Parathyroid adenoma (tissue), 2 donors: ENCODE data around the gene CZIB.

Experiments used
- H2AFZ ChIP-seq: fragments of 300-600 bp; sonication (generic); one replicate; pipeline ENCODE4 v1.7.0; 2017; ENCODE audit warnings: antibody characterized with exemption, mild to moderate bottlenecking
- H3K27ac ChIP-seq: fragments of 300-600 bp; sonication (generic); one replicate; pipeline ENCODE4 v1.7.0; 2017
- H3K27me3 ChIP-seq: fragments of 300-600 bp; sonication (generic); one replicate; pipeline ENCODE4 v1.7.0; 2017; ENCODE audit warnings: low read length; ENCODE audit not compliant: control insufficient read depth, insufficient read depth
- H3K36me3 ChIP-seq: fragments of 300-600 bp; sonication (generic); one replicate; pipeline ENCODE4 v1.7.0; 2017; ENCODE audit warnings: low read length; ENCODE audit not compliant: control insufficient read depth, insufficient read depth
- H3K4me1 ChIP-seq: fragments of 300-600 bp; sonication (generic); one replicate; pipeline ENCODE4 v1.7.0; 2017; ENCODE audit warnings: control low read depth
- H3K4me2 ChIP-seq: fragments of 300-600 bp; sonication (generic); one replicate; pipeline ENCODE4 v1.7.0; 2017; ENCODE audit warnings: low read length
- H3K4me3 ChIP-seq: fragments of 300-600 bp; sonication (generic); one replicate; pipeline ENCODE4 v1.7.0; 2017; ENCODE audit warnings: low read depth, low read length
- H3K79me2 ChIP-seq: fragments of 300-600 bp; sonication (generic); one replicate; pipeline ENCODE4 v1.7.0; 2017; ENCODE audit warnings: control low read depth
- H3K9ac ChIP-seq: fragments of 300-600 bp; sonication (generic); one replicate; pipeline ENCODE4 v1.7.0; 2017; ENCODE audit warnings: mild to moderate bottlenecking
- H3K9me3 ChIP-seq: fragments of 300-600 bp; sonication (generic); one replicate; pipeline ENCODE4 v1.7.0; 2017; ENCODE audit warnings: low read length; ENCODE audit not compliant: control insufficient read depth
- TF ChIP-seq, protein P1 (sequence below): fragments of 300-600 bp; sonication (generic); IDR thresholded peaks from one replicate; pipeline ENCODE4 v1.7.0; 2017; ENCODE audit warnings: antibody characterized with exemption, mild to moderate bottlenecking
- donor health status: primary hyperparathyroidism.

Gene CZIB

DNA sequence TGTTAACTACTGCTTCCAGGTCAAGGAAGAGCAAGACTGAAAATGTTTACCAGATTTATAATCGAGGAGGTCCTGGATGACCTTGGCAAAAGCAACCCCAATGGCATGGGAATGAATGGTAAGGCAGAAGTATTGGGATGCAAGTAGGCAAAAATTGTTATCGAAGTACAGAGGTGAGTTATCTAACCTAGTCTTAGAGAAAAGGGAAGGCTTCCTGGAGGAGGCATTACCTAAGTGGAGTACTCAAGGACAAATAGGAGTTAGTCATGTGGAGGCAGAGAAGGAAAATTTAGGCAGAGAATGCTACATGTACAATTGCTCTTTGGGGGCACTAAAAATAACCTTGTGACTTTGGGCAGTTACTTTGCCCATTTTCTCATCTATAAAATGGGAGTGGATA lies 21.4 kb upstream of the CZIB start:
- H3K27me3 ChIP-seq = no peaks in the 10 kb centered on the region
- TF ChIP-seq, protein P1, sequence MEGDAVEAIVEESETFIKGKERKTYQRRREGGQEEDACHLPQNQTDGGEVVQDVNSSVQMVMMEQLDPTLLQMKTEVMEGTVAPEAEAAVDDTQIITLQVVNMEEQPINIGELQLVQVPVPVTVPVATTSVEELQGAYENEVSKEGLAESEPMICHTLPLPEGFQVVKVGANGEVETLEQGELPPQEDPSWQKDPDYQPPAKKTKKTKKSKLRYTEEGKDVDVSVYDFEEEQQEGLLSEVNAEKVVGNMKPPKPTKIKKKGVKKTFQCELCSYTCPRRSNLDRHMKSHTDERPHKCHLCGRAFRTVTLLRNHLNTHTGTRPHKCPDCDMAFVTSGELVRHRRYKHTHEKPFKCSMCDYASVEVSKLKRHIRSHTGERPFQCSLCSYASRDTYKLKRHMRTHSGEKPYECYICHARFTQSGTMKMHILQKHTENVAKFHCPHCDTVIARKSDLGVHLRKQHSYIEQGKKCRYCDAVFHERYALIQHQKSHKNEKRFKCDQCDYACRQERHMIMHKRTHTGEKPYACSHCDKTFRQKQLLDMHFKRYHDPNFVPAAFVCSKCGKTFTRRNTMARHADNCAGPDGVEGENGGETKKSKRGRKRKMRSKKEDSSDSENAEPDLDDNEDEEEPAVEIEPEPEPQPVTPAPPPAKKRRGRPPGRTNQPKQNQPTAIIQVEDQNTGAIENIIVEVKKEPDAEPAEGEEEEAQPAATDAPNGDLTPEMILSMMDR = no peak
- no peak overlapping the region for H3K9ac ChIP-seq
- H3K4me2 ChIP-seq = no peak overlapping the region
- peaks cover 5% of the 10 kb centered on the region for H3K79me2 ChIP-seq
- no peaks in the 10 kb centered on the region for H3K9me3 ChIP-seq
- no peaks in the 10 kb centered on the region for H3K36me3 ChIP-seq
- H3K27ac ChIP-seq = no peak overlapping the region
- peaks cover 5% of the 10 kb centered on the region for H3K4me1 ChIP-seq
- H3K4me3 ChIP-seq = no peak overlapping the region
- no peak overlapping the region for H2AFZ ChIP-seq

DNA sequence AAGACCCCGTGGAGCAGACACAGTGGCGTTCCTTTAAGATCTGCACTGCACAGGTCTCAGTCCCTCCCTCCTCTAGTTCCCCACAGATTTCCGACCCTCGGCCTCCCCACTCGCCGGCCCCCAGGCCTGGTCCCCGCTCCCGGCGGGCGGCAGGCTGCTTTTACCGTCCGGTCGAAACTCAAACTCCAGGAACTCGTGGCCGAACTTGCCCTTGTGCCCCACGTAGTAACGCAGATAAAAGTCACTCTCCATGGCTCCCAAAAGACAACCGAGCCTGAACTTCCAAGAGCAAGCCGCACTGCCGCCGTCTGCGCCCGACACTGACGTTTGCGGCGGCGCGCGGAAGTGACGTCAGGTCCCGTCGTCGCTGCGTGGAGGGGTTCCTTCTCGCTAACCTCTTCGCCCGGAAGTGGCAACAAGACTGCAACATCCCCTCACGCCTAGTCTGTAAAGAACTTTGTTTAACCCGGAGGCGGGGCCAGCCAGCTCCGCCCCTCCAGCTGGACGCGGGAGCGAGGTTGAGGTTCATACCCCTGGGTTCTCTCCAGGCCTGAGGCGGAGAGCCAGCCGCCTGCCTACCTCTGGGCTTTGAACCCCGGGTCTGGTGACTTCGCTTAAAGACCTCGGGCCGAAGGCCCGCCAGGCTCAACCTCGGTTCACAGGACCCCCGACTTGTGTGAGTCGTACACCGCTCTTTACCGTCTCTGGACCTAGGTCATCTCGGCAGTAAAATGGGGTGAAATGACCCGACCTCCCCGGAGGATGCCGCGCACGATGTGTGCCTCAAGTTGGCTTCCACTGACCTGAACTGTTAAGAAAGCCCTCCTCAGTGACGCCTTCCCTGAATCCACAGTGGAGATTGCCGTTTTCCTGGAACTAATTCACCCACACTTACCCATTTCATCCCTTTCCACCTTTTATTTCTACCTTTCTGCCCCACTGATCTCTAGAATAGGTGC lies 18.0 kb upstream of the CZIB start, which contains the start of gene MAGOH:
MAGOH (minus strand) TSS at position 322 of the 959 bp plus-strand sequence; CDS start at position 252, 70 bp downstream.
- Histone ChIP-seq H3K4me2 (peak within 1 kb of the TSS; percentile 76), H3K9me3 (no peaks in the 10 kb centered on the region), H3K9ac (no peak within 1 kb of the TSS), H3K36me3 (no peaks in the 10 kb centered on the region), H3K27me3 (no peaks in the 10 kb centered on the region), H2AFZ (peak within 1 kb of the TSS; percentile 96), H3K4me1 (peaks cover 5% of the 10 kb centered on the region), H3K4me3 (peak within 1 kb of the TSS; percentile 75), H3K27ac (peak within 1 kb of the TSS; percentile 48), H3K79me2 (peaks cover 5% of the 10 kb centered on the region)
- TF ChIP-seq, protein P1 = no peak

DNA sequence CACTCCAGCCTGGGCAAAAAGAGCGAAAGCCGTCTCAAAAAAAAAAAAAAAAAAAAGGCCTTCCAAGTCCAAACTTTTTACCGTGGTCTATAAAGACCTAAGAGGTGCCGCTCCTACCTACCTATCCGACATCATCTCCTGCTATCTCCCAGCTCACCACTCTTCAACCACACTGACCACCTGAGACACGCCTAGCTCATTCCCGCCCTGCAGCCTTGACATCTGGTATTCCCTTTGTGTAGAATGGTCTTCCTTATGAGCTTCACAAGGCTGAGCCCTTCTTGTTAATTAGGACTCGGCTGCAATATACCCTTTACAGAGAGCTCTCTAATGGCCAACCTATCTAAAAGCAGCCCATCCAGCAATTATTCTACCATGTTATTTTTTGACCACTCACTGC lies 17.2 kb upstream of the CZIB start:
- Histone ChIP-seq H3K9me3 (no peaks in the 10 kb centered on the region), H3K9ac (no peak overlapping the region), H3K4me2 (peak overlapping the region; percentile 76), H3K27ac (no peak overlapping the region), H3K79me2 (peaks cover 5% of the 10 kb centered on the region), H3K4me3 (peak overlapping the region; percentile 75), H2AFZ (peak overlapping the region; percentile 96), H3K27me3 (no peaks in the 10 kb centered on the region), H3K36me3 (no peaks in the 10 kb centered on the region), H3K4me1 (peaks cover 5% of the 10 kb centered on the region)
- TF ChIP-seq, protein P1 = no peak

DNA sequence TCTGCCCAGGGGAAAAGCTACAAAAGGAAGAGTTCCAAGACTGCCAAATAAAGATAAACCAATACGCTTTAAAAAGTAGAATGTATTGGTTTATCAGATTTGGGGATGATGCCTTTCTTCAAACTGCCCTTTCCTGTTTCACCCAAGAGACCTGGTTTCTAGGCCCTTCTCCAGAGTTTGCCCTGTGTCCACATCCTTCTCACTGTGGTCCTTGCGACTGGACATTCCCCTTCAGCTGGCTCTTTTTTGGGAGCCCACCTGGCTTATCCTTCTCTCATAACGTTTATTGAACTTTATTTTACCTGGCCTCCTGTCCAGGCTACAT lies 490 bp upstream of the CZIB start:
- H3K27me3 ChIP-seq = no peaks in the 10 kb centered on the region
- no peaks in the 10 kb centered on the region for H3K36me3 ChIP-seq
- H3K4me3 ChIP-seq = peak overlapping the region; percentile 93
- H3K9me3 ChIP-seq = no peaks in the 10 kb centered on the region
- no peaks in the 10 kb centered on the region for H3K79me2 ChIP-seq
- TF ChIP-seq, protein P1 = no peak
- H3K4me1 ChIP-seq = peaks cover 6% of the 10 kb centered on the region
- peak overlapping the region; percentile 67 for H2AFZ ChIP-seq
- H3K9ac ChIP-seq = no peak overlapping the region
- peak overlapping the region; percentile 91 for H3K4me2 ChIP-seq
- H3K27ac ChIP-seq = peak overlapping the region; percentile 80
